GM19372 (cell line): ENCODE data around the gene ABCD1.
"Not testable (repeated sequence)": the region's sequence is repeated elsewhere in the genome, so short reads cannot be mapped to it uniquely, and the experiment has no call there.

ENCODE experiments used
- ATAC-seq: cut with Tn5 transposase; IDR thresholded peaks from one replicate; pipeline ENCODE4 v1.9.1; 2021; ENCODE audit warnings: mild to moderate bottlenecking, low read depth, moderate library complexity; ENCODE audit not compliant: unreplicated experiment

ABCD1 gene

DNA sequence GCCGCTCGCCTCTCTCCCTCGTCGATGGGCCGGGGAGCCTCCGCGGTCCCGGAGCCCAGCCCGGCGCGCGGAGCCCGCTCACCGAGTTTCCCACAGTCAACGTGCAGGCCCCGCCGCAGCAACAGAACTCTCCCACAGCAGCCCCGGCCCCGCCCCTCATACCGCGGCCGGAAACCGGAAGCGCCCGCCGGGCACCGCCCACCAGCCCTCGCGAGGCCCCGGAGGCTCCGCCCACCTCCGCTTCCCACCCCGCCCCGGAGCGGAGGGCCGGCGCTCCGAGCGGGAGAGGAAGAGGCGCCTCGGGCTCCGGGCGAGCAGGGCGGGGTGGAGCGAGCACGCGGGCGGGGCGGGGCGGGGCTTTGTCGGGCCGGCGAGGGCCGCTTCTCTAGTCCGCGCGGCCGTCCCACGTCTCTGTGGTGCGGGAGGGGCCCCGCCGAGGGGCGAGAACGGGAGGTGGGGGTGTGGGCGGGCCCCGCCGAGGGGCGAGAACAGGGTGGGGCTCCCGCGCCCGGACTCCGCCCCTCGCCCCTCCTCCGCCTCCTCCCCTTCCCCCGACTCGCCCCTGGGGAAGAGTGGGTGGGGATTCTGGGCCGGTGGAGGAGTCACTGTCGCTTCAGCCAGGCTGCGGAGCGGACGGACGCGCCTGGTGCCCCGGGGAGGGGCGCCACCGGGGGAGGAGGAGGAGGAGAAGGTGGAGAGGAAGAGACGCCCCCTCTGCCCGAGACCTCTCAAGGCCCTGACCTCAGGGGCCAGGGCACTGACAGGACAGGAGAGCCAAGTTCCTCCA lies at the start of gene ABCD1, which contains the start of gene BCAP31:
ABCD1 (plus strand) TSS at position 605 of the 787 bp plus-strand sequence. CDS start 411 bp downstream, outside the sequence.
BCAP31 (minus strand) TSS at position 136 of the 787 bp plus-strand sequence. CDS start 1,143 bp downstream, outside the sequence.
- peak; percentile 57 for ATAC-seq

GRCh38 chrX:153681175-153681574 lies 43.5 kb upstream of the ABCD1 start:
- no peak for ATAC-seq

GRCh38 chrX:153683486-153683885 lies 41.2 kb upstream of the ABCD1 start:
- ATAC-seq = not testable (repeated sequence)

- no peak for ATAC-seq
Measured at GRCh38 chrX:153684467-153685155, 40.0 kb upstream of the ABCD1 start.

DNA sequence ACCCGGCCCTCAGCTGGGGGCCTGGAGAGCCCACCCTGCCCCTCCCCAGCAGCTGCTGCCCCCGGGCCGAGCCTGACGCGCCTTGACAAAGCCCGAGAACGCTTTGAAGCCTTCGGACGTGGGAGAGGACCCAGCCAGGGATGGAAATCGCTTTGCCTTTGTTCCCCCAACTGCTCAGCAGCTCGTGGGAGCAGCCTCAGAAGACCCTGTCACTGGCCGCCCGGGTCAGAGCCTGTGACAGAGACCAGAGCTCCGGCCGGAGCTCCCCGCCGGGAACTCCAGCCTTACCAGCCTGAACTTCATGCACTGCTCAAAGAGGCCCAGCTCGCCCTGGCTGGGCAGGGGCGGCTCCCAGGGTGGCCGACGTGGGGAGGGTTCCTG lies 39.5 kb upstream of the ABCD1 start:
- no peak for ATAC-seq

DNA sequence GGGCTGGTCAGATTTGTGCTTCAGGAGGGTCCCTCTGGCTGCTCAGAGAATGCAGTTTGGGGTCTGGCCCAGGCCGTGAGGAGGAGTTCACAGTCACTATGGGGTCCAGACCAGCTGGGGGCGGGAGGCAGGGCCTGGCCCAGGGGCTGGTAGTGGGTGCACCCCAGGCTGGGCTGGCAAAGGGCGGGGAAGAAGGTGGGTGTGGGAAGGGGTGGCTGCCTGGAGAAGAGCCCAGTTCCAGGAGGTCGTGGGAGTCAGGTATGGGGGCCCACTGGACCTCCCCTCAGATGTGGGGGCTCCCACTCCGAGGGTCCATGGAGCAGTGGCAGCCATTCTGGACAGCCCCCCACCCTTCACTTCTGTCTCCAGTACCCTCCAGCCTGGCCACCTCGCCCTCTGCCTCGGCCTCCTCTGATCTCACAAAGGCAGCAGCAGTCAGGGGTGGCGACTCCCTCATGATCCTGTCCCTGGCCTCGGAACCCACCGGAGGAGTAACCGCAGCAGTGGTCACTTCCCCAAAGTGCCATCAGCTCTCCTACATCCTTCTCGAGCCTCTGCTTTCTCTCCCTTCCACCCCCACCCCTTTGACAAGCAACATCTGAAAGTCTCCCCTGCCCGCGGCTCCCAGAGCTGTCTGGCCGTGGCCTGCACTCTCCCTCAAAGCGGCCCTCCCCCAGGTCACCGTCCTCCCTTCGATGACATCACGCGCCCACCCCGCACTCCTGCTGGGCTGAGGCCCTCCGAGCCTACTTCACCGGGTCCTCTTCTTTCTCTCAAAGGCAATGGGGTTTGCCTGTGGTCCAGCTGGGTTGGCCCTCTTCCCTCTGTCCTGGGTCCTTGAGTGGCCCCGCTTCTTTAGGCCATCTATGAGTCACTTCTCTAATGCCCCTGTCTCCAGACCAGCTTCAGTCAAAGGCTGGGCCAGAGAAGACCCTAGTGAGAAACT lies 38.6 kb upstream of the ABCD1 start:
- no peak for ATAC-seq

- no peak for ATAC-seq
Measured at GRCh38 chrX:153686711-153687110, 37.9 kb upstream of the ABCD1 start.

- ATAC-seq = no peak
Measured at GRCh38 chrX:153687121-153688039, 37.3 kb upstream of the ABCD1 start, which contains the start of gene SLC6A8. Gene SLC6A8 (plus strand): TSS chrX:153687926. CDS start chrX:153688575, 649 bp downstream.

DNA sequence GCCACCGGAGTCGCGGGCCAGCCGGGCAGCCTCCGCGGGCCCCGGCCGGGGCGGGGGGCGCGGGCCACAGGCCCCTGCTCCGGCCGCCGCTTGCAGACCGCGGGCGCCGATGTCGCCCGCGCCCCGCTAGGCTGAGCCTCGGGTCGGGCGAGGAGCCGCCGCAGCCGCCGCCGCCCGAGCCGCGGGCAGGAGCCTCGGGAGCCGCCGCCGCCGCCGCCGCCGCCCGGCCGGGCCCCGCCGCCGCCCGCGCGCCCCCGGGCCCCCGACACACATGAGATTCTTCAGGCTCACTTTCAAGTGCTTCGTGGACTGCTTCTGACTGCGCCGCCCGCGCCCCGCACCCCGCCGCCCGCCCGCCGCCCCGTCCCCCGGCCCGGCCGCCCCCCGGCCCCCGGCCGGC lies 36.6 kb upstream of the ABCD1 start:
- no peak for ATAC-seq

GRCh38 chrX:153688506-153688905 lies 36.1 kb upstream of the ABCD1 start:
- no peak for ATAC-seq

DNA sequence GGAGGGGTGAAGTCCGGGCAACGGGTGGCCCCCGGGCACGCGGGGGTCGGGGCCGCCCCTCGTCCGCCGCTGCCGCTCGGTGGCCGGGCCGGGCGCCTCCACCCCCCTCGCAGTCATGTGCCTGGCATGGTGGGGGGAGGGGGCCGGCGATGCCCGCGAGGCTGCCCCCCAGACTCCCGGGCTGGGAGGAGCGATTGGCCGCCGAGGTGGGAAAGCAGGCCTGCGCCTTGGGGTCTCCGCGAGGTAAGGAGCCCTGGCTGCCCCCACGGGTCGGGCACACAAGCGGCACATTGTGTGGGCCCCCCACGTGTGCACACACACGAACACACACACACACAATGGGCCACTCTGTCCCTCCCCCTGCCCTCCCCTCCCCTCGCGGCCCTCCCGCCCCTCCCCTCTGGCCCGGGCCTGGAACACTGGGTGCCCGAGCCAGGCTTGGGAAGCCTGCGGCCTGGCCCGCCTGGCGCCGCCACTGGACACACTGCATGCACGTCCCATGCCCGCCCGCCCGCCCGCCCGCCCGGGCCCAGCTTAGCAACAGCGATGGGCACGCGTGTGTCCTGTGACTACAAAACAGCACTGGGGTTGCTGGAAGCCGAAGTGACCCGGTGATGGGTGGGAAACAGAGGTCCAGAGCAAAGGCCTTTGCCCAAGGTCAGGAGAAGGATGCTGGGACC lies 35.6 kb upstream of the ABCD1 start:
- no peak for ATAC-seq

- ATAC-seq = no peak
Measured at GRCh38 chrX:153689654-153690465, 34.8 kb upstream of the ABCD1 start.

- no peak for ATAC-seq
Measured at GRCh38 chrX:153690466-153690865, 34.2 kb upstream of the ABCD1 start.

GRCh38 chrX:153691032-153691827 lies 33.4 kb upstream of the ABCD1 start:
- ATAC-seq = not testable (repeated sequence)

- ATAC-seq = no peak
Measured at GRCh38 chrX:153692003-153692402, 32.7 kb upstream of the ABCD1 start.

DNA sequence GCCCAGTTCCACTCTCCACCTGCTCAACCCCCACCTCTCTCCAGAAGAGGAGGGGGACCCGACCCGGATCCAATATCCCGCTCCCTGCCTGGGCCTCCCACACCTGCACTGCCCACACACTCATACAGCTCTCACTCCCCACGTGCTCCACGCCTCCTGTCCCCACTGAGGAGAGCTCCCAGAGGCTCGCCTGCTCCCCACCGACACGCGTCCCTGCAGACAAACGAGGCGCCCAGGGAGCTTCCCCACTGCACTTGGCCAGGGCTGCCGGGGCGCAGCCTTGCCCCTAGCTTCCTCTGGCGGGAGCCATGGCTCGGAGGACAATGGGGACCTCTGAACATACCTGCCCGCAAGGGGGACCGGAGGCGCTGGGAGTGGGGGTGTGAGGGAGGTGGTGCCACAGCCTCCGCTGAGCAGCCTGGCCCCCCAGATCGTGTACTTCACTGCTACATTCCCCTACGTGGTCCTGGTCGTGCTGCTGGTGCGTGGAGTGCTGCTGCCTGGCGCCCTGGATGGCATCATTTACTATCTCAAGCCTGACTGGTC lies 32.0 kb upstream of the ABCD1 start:
- no peak for ATAC-seq
